Measurements from ENCODE around the gene GDF7. TPM values are rescaled to one million over a fixed set of nuclear protein-coding genes. Genes with fewer than 3 reads are reported as not detected.

The GDF7 gene
- total RNA-seq, 1 donor from 2014 or later = 3.2 TPM

- peak; percentile 67 for DNase-seq (ENCODE audit: low read depth)
Observed at GRCh38 chr2:20661421-20662307, 5.3 kb upstream of the GDF7 start.

- no peak for DNase-seq (ENCODE audit: low read depth)
Observed at GRCh38 chr2:20662308-20662937, 4.5 kb upstream of the GDF7 start.

GRCh38 chr2:20663196-20664070 lies 3.5 kb upstream of the GDF7 start:
- DNase-seq (ENCODE audit: low read depth) = peak; percentile 70

GRCh38 chr2:20664071-20664390 lies 2.9 kb upstream of the GDF7 start:
- DNase-seq (ENCODE audit: low read depth) = no peak

- DNase-seq (ENCODE audit: low read depth) = no peak
Observed at GRCh38 chr2:20664431-20665242, 2.3 kb upstream of the GDF7 start.

GRCh38 chr2:20665243-20666004 lies 1.5 kb upstream of the GDF7 start:
- DNase-seq (ENCODE audit: low read depth) = no peak

GRCh38 chr2:20666005-20666303 lies 990 bp upstream of the GDF7 start:
- no peak for DNase-seq (ENCODE audit: low read depth)

- no peak for DNase-seq (ENCODE audit: low read depth)
Observed at GRCh38 chr2:20667151-20667530, 197 bp downstream of the GDF7 start.

- DNase-seq (ENCODE audit: low read depth) = no peak
Observed at GRCh38 chr2:20667531-20668401, 822 bp downstream of the GDF7 start.

- no peak for DNase-seq (ENCODE audit: low read depth)
Observed at GRCh38 chr2:20668451-20668850, 1.5 kb downstream of the GDF7 start.

GRCh38 chr2:20668871-20669475 lies 2.0 kb downstream of the GDF7 start:
- DNase-seq (ENCODE audit: low read depth) = no peak

- DNase-seq (ENCODE audit: low read depth) = no peak
Observed at GRCh38 chr2:20669562-20670314, 2.8 kb downstream of the GDF7 start.

- no peak for DNase-seq (ENCODE audit: low read depth)
Observed at GRCh38 chr2:20670315-20671035, 3.5 kb downstream of the GDF7 start.

- no peak for DNase-seq (ENCODE audit: low read depth)
Observed at GRCh38 chr2:20671036-20671735, 4.2 kb downstream of the GDF7 start.

GRCh38 chr2:20671736-20672080 lies 4.8 kb downstream of the GDF7 start:
- DNase-seq (ENCODE audit: low read depth) = no peak

- DNase-seq (ENCODE audit: low read depth) = no peak
Observed at GRCh38 chr2:20672201-20672951, 5.4 kb downstream of the GDF7 start.
